Central memory CD8-positive, alpha-beta T cell (primary cell): ENCODE data around the gene TTC28.

Source experiments
- ATAC-seq: fragments of 150-1000 bp; cut with Tn5 transposase; replicated peaks from 2 replicates; pipeline ENCODE4 v1.10.0; 2022; ENCODE audit warnings: mild to moderate bottlenecking, moderate FRiP score, moderate number of reproducible peaks; ENCODE audit not compliant: poor library complexity, severe bottlenecking; ENCODE audit errors: extremely low read depth
- DNase-seq, 2 donors: peaks; one replicate each; pipeline ENCODE4 v3.0.0; 2021; ENCODE audit warnings: low spot score in 2 of 2
- H3K27ac Mint-ChIP-seq: one replicate; pipeline ENCODE4 v1.8.0; 2022; ENCODE audit warnings: low read depth, mild to moderate bottlenecking, moderate library complexity, mixed read lengths
- H3K27me3 Mint-ChIP-seq: one replicate; pipeline ENCODE4 v1.8.0; 2022; ENCODE audit warnings: mixed read lengths
- H3K36me3 Mint-ChIP-seq: one replicate; pipeline ENCODE4 v1.8.0; 2022; ENCODE audit warnings: mild to moderate bottlenecking, moderate library complexity, mixed read lengths; ENCODE audit not compliant: insufficient read depth
- H3K4me1 Mint-ChIP-seq: one replicate; pipeline ENCODE4 v1.8.0; 2022; ENCODE audit warnings: mixed read lengths
- H3K4me3 Mint-ChIP-seq: one replicate; pipeline ENCODE4 v1.8.0; 2022; ENCODE audit warnings: mild to moderate bottlenecking, moderate library complexity, mixed read lengths
- H3K9me3 Mint-ChIP-seq: one replicate; pipeline ENCODE4 v1.8.0; 2022; ENCODE audit warnings: mixed read lengths

Gene TTC28

DNA sequence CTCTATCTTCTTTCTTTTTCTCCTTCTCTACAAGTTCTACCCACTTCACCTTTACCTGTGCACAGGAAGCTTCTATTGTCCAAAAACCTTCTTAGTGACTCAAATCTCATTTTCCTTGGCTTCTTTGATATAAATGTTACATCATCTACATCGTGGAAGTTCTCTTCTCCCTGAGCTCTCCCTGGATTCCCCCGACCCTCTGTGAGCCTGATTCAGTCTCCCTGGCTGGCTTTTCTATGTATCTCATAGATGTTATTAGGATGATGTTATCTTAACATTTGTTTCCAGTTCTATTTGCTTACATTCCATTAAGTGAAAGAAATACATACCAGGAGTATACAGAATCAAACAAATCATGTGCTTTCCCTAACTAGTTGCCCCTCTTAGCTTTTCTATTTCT, 524.8 kb downstream of the TTC28 start:
- no peaks in the 10 kb centered on the region for H3K4me1 Mint-ChIP-seq
- ATAC-seq: no peak
- peaks cover 39% of the 10 kb centered on the region for H3K27me3 Mint-ChIP-seq
- H3K4me3 Mint-ChIP-seq: no peak overlapping the region
- H3K9me3 Mint-ChIP-seq: no peaks in the 10 kb centered on the region
- no peak for DNase-seq
- H3K36me3 Mint-ChIP-seq: no peaks in the 10 kb centered on the region
- no peak overlapping the region for H3K27ac Mint-ChIP-seq

DNA sequence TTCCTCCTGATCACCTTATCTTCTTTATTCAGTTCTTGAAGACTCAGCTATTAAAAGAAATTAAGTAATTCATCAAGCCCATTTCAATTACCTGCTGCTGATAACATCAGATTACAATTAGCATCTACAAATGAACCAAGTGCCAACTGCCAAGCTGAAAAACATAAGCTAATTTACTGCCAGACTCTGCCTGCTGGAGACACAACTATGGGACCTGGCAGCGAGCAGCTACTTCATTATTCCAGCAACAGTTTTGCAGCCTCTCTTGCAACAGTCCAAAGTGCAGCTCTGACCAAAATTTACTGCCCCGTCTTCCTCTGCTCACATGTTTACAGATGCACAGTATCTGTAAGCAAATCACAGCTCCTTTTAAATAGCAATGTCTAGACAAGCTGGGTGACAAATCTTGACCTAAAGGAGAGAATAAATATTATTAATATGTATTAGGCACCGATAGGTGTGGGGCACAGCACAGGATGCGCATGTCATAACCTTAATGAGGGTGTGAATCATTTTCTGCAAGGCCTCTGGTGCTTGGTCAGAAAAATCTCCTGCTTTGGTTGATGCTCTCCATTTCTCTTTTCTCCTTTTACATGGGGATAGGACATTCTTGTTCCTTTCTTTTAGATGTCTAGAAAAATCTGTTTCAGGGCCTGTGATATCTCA, 528.4 kb downstream of the TTC28 start:
- Mint-ChIP-seq H3K4me3 (no peak overlapping the region), H3K36me3 (no peaks in the 10 kb centered on the region), H3K4me1 (no peaks in the 10 kb centered on the region), H3K27me3 (peaks cover 46% of the 10 kb centered on the region), H3K27ac (no peak overlapping the region), H3K9me3 (no peaks in the 10 kb centered on the region)
- ATAC-seq (no peak), DNase-seq (no peak)

DNA sequence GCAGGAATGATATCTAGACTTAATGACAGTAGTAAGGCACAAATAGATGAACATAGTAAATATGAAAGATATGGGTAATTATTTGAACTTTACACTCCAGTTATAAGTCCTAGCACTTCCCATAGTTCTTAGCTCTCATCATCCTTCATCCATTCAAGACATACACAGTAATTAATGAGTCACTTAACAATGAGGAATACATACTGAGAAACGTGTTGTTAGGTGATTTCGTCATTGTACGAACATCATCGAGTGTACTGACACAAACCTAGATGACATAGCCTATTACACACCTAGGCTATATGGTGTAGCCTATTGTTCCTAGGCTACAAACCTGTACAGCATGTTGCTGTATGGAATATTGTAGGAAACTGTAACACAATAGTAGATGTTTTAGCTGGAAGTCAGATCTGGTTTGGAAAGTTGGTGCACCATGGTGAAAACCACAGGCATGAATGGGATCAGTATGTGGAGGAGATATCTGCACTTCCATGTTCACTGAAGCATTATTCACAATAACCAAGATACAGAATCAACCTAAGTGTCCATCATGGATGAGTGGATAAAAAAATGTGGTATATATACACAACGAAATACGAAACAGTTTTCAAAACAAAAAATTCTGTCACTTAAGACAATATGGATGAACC, 530.7 kb downstream of the TTC28 start:
- H3K4me1 Mint-ChIP-seq: no peaks in the 10 kb centered on the region
- H3K4me3 Mint-ChIP-seq: no peak overlapping the region
- DNase-seq (no peak), ATAC-seq (no peak)
- H3K36me3 Mint-ChIP-seq: no peaks in the 10 kb centered on the region
- H3K27ac Mint-ChIP-seq: no peak overlapping the region
- no peaks in the 10 kb centered on the region for H3K9me3 Mint-ChIP-seq
- H3K27me3 Mint-ChIP-seq: peaks cover 39% of the 10 kb centered on the region

DNA sequence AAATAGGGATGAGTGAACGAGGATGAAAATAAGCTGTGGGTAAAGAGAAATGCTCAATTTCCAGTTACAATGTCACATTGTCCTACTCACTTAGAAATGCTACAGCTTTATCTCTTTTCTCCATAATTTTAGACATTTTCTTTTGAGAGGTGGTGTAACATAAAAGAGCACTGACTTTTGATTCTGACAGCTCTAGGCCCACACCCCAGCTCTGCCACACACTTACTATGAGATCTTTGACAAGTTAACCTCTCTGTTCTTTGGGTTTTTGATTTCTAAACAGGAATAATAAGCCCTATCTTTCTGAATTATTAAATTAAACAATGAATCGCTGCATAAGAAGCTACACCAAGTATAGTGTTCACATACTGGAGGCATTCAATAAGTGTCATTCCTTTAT, 532.2 kb downstream of the TTC28 start:
- Mint-ChIP-seq H3K4me3 (no peak overlapping the region), H3K36me3 (no peaks in the 10 kb centered on the region), H3K27me3 (peaks cover 53% of the 10 kb centered on the region), H3K4me1 (no peaks in the 10 kb centered on the region), H3K27ac (no peak overlapping the region), H3K9me3 (no peaks in the 10 kb centered on the region)
- ATAC-seq (no peak), DNase-seq (no peak)

DNA sequence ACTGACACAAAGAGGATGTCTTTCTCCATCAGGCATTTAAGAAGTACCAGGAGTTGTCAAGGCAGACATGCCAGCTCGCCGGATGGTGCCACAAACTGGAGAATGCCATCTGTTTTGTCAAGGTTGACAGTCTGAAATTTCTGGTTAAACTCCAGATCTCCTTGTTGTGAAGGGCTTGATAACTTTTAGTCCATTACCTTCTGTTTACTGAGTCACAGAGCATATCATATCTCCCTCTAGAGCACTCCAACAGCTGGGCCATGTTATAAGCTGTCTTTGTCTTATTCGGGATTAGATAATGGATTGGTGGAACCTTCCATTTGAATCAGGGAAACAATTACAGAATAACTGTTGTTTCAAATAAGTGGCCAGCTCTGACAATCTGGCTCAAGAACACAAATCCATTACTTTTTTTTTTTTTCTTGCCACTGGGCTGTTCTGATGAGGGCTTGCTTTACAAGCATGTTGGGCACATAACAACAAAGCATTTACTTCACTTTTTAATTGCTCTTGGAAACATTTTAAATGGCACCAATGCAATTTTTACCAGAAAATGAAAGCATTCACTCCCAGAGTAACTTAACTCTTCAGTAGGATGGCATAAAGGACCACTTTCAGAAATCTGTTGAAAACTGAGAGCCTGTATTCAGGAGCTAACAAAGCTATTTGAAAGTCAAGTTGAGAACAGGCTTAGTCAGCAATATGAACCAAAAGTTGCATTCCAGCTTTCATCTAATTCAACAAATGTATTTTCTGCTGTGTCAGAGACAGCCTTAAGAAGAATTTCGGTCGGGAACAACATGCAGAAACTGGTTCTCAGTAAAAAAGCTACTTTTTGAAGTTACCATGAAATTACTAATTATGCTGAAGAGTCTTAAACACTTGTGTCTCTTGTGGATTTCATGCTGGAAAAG, 533.0 kb downstream of the TTC28 start:
- Mint-ChIP-seq H3K9me3 (no peaks in the 10 kb centered on the region), H3K27ac (no peak overlapping the region), H3K36me3 (no peaks in the 10 kb centered on the region), H3K4me1 (no peaks in the 10 kb centered on the region), H3K27me3 (peaks cover 53% of the 10 kb centered on the region), H3K4me3 (no peak overlapping the region)
- DNase-seq (no peak), ATAC-seq (no peak)

DNA sequence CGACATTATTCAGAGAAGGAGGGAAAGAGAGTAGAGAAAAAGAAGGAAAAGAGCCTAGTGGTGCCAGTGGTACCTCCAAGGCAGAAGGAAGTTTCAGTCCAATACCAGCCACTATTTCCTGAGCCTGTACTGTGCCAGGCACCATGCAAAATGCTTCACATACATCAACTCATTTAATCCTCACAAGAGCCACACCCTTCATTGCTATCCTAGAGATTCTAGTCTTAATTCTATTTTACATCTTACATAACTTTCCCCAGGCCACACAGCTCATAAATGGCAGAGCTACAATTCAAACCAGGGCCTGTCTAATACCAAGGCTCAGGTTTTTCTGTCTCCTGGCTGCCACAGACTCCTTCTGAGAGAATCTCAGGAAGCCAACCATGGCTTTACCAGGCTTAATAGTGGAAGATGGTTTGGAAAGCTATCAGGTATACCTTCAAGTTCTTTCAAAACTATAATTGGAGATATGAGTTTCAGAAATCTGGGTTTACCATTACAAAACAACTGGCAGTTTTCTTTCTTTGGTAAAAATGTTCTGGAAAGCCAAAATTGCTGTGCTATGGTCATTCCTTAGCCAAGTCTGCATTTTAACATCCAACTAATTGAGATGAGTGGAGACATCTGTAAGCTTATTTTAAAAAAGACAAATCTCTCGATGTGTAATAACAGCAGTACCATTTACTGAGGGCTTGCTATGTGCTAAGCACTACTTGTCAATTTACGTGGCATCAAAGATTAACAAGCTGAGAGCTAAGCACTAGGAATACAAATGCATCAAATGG, 535.5 kb downstream of the TTC28 start:
- Mint-ChIP-seq H3K9me3 (no peaks in the 10 kb centered on the region), H3K4me1 (no peaks in the 10 kb centered on the region), H3K36me3 (no peaks in the 10 kb centered on the region), H3K27ac (no peak overlapping the region), H3K27me3 (peaks cover 53% of the 10 kb centered on the region), H3K4me3 (no peak overlapping the region)
- ATAC-seq (no peak), DNase-seq (no peak)

DNA sequence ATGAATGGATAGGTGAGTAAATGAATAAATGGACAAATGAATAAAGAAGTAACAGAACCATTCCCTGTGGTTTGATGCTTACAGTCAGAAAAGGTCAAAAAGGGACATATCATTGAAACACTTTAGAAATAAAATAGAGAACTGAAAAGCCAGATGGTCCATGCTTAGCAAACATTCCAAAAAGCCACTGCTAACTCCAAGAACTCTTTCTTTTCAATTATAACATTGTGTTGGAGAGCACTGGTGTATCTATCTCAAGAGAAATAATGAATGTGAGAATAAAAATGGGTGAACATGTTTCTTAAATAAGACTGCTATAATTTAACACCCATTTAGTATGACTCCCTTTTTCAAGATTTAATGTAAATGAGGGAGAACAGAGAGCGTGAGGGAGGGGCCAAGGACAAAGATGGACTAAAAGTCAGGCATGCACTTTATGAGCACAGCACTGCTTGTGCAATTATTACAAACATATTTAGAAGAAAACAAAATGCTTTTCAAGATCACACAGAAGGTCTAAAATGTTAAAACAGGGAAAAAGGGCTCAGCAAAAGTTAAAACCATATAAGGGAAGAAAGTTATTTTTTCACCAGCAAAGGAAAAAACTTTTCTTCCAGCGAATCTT, 536.3 kb downstream of the TTC28 start:
- H3K36me3 Mint-ChIP-seq: peaks cover 2% of the 10 kb centered on the region
- no peaks in the 10 kb centered on the region for H3K4me1 Mint-ChIP-seq
- no peak for ATAC-seq
- no peak overlapping the region for H3K27ac Mint-ChIP-seq
- H3K4me3 Mint-ChIP-seq: no peak overlapping the region
- no peaks in the 10 kb centered on the region for H3K9me3 Mint-ChIP-seq
- peaks cover 53% of the 10 kb centered on the region for H3K27me3 Mint-ChIP-seq
- DNase-seq: no peak

DNA sequence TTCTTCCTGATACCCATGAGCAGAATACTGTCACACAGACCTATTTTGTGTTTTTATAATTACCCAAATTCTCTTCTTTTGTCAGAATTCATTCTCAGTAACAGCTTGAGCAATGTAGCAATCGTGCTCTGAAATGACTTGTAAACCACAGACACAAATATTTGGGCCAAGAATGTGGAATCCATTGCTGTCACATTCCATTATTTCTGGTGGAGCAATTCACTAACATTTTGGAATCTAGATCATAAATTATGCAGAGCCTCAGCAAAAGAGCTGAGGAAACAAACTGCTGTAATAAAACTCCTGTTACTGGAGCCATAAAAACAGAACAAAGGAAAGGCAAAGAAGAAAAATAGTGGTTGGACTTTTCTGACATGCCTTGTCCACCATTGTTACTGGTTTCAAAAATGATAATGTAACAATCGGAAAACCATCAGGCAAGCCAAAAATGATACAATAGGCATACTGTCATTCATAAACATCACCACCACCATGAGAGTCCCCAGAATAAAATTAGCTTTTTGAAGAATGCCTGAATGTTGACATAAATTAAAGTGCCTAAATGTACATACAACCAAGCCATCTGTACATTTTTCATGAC, 537.2 kb downstream of the TTC28 start:
- no peaks in the 10 kb centered on the region for H3K4me1 Mint-ChIP-seq
- no peaks in the 10 kb centered on the region for H3K9me3 Mint-ChIP-seq
- peaks cover 2% of the 10 kb centered on the region for H3K36me3 Mint-ChIP-seq
- H3K4me3 Mint-ChIP-seq: no peak overlapping the region
- H3K27ac Mint-ChIP-seq: no peak overlapping the region
- peaks cover 44% of the 10 kb centered on the region for H3K27me3 Mint-ChIP-seq
- DNase-seq (no peak), ATAC-seq (no peak)

DNA sequence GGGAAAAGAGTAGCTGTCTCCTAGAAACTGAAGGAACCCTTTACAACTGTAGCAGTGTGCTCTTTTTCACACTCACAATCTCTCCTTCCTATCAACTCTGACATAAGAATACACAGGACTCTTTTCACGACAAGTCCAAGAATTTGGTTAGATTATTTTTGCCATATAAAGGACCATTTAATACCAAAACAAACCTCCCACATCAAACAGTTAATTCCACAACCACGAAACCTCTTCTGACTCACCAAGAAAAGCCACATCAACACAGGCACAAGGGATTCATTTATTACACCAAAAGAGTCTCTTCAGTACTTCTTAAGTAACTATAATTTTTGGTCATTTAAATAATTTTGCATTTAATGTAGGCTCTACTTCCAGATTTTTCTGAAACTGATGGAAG, 538.0 kb downstream of the TTC28 start:
- DNase-seq (no peak), ATAC-seq (no peak)
- Mint-ChIP-seq H3K27me3 (peaks cover 40% of the 10 kb centered on the region), H3K9me3 (no peaks in the 10 kb centered on the region), H3K27ac (no peak overlapping the region), H3K4me3 (no peak overlapping the region), H3K4me1 (no peaks in the 10 kb centered on the region), H3K36me3 (peaks cover 2% of the 10 kb centered on the region)

DNA sequence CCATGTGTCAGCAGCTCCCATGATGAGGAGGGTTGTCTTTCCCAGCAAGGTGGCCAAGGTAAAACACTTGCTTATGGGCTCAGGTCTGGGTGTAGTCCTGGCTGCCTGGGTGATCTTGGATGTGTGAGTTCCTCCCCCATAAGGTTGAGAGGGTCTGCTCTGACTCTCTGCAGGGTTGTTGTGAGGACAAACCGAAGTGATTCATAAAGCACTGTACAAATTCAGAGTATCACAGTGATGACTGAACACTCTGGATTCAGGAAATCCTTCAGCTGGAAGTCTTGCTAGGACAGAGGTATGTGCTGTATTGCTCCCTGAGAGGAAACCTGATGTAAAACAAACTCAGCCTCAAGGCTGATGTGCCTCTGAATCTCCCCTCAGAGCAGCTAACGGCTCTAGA, 539.7 kb downstream of the TTC28 start:
- Mint-ChIP-seq H3K27ac (no peak overlapping the region), H3K36me3 (peaks cover 2% of the 10 kb centered on the region), H3K27me3 (peaks cover 26% of the 10 kb centered on the region), H3K4me1 (no peaks in the 10 kb centered on the region), H3K4me3 (no peak overlapping the region), H3K9me3 (no peaks in the 10 kb centered on the region)
- DNase-seq: no peak
- ATAC-seq: no peak

DNA sequence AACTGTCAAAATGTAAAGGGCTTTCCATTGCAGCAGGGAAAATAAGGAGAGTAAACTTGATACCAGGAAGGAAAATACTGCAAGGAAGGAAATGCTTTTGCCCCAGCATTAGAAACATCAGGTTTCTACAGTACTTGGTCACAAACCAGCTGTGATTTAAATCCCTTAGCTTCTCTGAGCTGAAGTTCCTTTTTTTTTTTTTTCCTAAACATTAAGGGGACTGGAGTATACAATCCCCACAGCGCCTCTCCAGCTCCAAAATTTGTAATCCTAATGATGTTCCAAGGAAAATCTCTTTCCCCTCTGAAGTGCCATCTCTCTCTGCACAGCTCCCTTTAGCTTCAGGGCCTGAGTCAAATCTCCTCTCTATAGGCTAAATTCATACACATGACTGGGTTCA, 540.1 kb downstream of the TTC28 start:
- Mint-ChIP-seq H3K27ac (no peak overlapping the region), H3K4me3 (no peak overlapping the region), H3K9me3 (no peaks in the 10 kb centered on the region), H3K27me3 (peaks cover 26% of the 10 kb centered on the region), H3K4me1 (no peaks in the 10 kb centered on the region), H3K36me3 (peaks cover 2% of the 10 kb centered on the region)
- ATAC-seq: no peak
- DNase-seq: no peak

DNA sequence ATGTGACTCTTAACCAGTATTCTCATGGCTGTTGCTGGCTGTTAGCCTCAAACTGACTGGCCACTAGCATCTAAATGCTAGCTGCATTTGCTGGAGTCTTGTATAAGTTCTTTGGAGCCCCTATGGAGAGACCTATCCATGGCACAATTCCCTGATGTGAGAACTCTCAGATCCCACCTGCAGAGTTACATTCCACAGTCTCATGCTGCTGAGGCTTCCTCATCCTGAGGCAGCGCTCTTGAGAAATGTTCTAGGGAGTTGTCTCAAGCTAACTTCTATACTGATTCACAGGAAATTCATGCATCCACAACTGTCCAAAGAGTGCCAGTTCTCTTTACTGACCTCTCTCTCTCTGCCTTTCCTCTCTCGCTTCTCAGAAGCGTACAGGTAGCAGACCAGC, 542.6 kb downstream of the TTC28 start:
- no peak for DNase-seq
- H3K4me1 Mint-ChIP-seq: no peaks in the 10 kb centered on the region
- H3K27me3 Mint-ChIP-seq: peaks cover 28% of the 10 kb centered on the region
- peaks cover 2% of the 10 kb centered on the region for H3K36me3 Mint-ChIP-seq
- H3K27ac Mint-ChIP-seq: no peak overlapping the region
- H3K9me3 Mint-ChIP-seq: no peaks in the 10 kb centered on the region
- no peak for ATAC-seq
- H3K4me3 Mint-ChIP-seq: no peak overlapping the region
